ENCODE measurements around the gene SCG2. TPM values are rescaled to one million over a fixed set of nuclear protein-coding genes. Genes with fewer than 3 reads are reported as not detected.

The SCG2 gene
- total and polyA plus RNA-seq, 4 donors: not detected

DNA sequence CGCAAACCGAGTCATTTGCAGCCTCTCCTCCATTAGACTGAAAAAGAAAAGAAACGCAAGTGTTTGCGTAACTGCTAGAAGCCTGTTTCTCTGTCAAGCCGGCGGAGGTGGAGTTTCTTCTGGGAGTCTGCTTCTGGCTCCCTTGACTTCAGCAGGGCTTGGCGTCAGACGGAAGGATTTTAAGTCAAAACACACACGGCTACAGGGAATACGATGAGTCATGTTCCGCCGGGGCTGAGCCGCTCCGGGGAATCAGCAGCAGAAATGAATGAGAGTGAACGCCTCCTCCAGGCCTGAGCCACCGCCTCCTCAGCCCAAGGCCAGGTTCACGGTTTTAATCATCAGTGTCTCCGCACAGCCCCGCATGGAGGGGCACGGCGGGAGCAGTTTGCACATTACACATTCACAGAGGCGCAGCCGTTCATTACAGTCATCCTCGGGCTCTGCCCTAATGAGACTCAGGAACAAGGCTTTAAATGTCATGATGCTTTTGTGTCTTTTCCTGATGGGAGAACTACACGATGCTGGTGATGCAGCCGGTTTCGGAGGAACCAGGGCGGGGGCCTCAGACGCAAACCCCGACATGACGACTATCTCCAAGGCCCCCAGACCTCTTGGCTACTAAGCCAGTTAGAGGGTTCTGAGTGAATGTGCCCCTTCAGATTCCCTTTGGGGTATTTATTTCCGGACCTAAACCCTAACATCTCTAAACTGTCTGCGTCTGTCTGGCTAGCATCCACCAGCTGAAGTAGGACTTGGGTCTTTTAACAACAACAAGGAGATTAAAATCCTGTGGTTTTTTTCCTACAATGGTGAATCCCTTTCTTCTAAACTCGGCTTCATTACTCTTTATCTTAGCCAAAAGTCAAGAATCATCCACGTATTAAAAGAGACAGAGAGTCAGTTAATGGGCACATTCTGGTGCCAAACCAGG lies 11.1 kb upstream of the SCG2 start:
- Histone ChIP-seq H3K9ac (ENCODE audit: low read depth in 1 of 2, low read length in 2 of 2) (no peak overlapping the region), H3K27ac (ENCODE audit: low read depth in 1 of 2, low read length in 2 of 2) (no peak overlapping the region), H3K4me3 (ENCODE audit: low read depth in 1 of 3, low read length in 3 of 3) (no peak overlapping the region), H3K9me3 (ENCODE audit: control insufficient read depth in 4 of 4, low read length in 3 of 4) (no peaks in the 10 kb centered on the region), H3K36me3 (ENCODE audit: control insufficient read depth in 4 of 4, insufficient read depth in 3 of 4, low read depth in 1 of 4, low read length in 3 of 4) (no peaks in the 10 kb centered on the region), H3K4me1 (ENCODE audit: control insufficient read depth in 4 of 4, insufficient read depth in 4 of 4, low read length in 3 of 4) (no peaks in the 10 kb centered on the region), H3K27me3 (ENCODE audit: control insufficient read depth in 4 of 4, insufficient read depth in 4 of 4, low read length in 3 of 4) (peaks cover 0 to 9% (median 1%) of the 10 kb centered on the region in 4 donors)
- peak; percentile 42 to 53 for TF ChIP-seq JUND (IDR thresholded peaks at IDR 0.05)
- no peak for TF ChIP-seq GABPA (IDR thresholded peaks at IDR 0.05 in 1 of 2, conservative IDR thresholded peaks at IDR 0.05 in 1 of 2)
- TF ChIP-seq SP1 (IDR thresholded peaks at IDR 0.05): no peak
- DNase-seq (ENCODE audit: low spot score): no peak
- WGBS: 15% methylated on average over 35 of the region's 35 CpGs

DNA sequence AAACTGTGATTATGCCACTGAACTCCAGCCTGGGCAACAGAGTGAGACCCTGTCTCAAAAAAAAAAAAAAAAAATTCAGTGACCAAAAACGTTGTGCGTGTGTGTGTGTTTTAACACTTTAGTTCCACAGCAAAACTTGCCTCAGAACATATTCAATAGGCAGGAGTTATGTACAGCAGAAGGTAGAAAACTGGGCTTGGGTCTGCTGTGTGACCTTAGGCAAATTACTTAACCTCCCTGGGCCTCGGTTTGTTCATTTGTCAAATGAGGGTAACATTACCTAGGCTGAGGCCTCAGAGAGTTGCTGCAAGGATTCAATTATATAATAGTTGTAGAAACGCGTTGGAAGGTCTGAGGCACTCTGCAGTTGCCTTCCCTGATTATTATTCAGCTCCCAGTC lies 10.3 kb upstream of the SCG2 start:
- TF ChIP-seq RXRA (IDR thresholded peaks at IDR 0.05): no peak
- TF ChIP-seq HNF4A (conservative IDR thresholded peaks at IDR 0.05): no peak
- TF ChIP-seq SP1 (IDR thresholded peaks at IDR 0.05): no peak
- TF ChIP-seq GABPA (IDR thresholded peaks at IDR 0.05 in 1 of 2, conservative IDR thresholded peaks at IDR 0.05 in 1 of 2): no peak
- TF ChIP-seq RAD21 (IDR thresholded peaks at IDR 0.05): no peak
- no peak for TF ChIP-seq REST (IDR thresholded peaks at IDR 0.05)
- TF ChIP-seq FOXA2 (IDR thresholded peaks at IDR 0.05): no peak
- no peak for TF ChIP-seq ZBTB33 (IDR thresholded peaks at IDR 0.05)
- no peak for TF ChIP-seq MAX (IDR thresholded peaks at IDR 0.05)
- no peak for TF ChIP-seq ATF3 (IDR thresholded peaks at IDR 0.05)
- TF ChIP-seq TAF1 (conservative IDR thresholded peaks at IDR 0.05): no peak
- no peak for TF ChIP-seq NR2F2 (IDR thresholded peaks at IDR 0.05)
- TF ChIP-seq JUND (IDR thresholded peaks at IDR 0.05): no peak
- Histone ChIP-seq H3K27ac (ENCODE audit: low read depth in 1 of 2, low read length in 2 of 2) (no peak overlapping the region), H3K36me3 (ENCODE audit: control insufficient read depth in 4 of 4, insufficient read depth in 3 of 4, low read depth in 1 of 4, low read length in 3 of 4) (no peaks in the 10 kb centered on the region), H3K27me3 (ENCODE audit: control insufficient read depth in 4 of 4, insufficient read depth in 4 of 4, low read length in 3 of 4) (peaks cover 0 to 9% (median 1%) of the 10 kb centered on the region in 4 donors), H3K9me3 (ENCODE audit: control insufficient read depth in 4 of 4, low read length in 3 of 4) (no peaks in the 10 kb centered on the region), H3K4me3 (ENCODE audit: low read depth in 1 of 3, low read length in 3 of 3) (no peak overlapping the region), H3K4me1 (ENCODE audit: control insufficient read depth in 4 of 4, insufficient read depth in 4 of 4, low read length in 3 of 4) (no peaks in the 10 kb centered on the region), H3K9ac (ENCODE audit: low read depth in 1 of 2, low read length in 2 of 2) (no peak overlapping the region)
- WGBS: 56% methylated on average over 5 of the region's 5 CpGs
- no peak for DNase-seq (ENCODE audit: low spot score)

Measured in liver (tissue), 9 donors.